HepG2 (cell line): Measurements from ENCODE around the gene USP1. TPM values are rescaled to one million over a fixed set of nuclear protein-coding genes. Genes with fewer than 3 reads are reported as not detected.

ENCODE experiments used
- ARNT ChIP-seq: fragments of 450-650 bp; IDR thresholded peaks from 2 replicates; pipeline ENCODE4 v1.6.1; 2017
- ELF1 ChIP-seq: sonication (generic); formaldehyde crosslinking; IDR thresholded peaks from 2 replicates; pipeline ENCODE4 v1.4.0; 2020; ENCODE audit warnings: missing genetic modification reagents
- KLF9 ChIP-seq: IDR thresholded peaks from 2 replicates; pipeline ENCODE4 v1.6.1; 2016; ENCODE audit warnings: low read depth
- MYNN ChIP-seq: sonication (generic); formaldehyde crosslinking; IDR thresholded peaks from 2 replicates; pipeline ENCODE4 v1.4.0; 2020; ENCODE audit warnings: mild to moderate bottlenecking, low read depth, missing genetic modification reagents
- NFATC3 ChIP-seq: sonication (generic); formaldehyde crosslinking; IDR thresholded peaks from 2 replicates; pipeline ENCODE4 v1.5.1; 2020; ENCODE audit warnings: mild to moderate bottlenecking, missing genetic modification reagents
- NFIC ChIP-seq: IDR thresholded peaks from 2 replicates; pipeline ENCODE4 v1.6.1; 2012; ENCODE audit warnings: mild to moderate bottlenecking, low read length, inconsistent platforms
- POLR2AphosphoS5 ChIP-seq: IDR thresholded peaks from 2 replicates; pipeline ENCODE4 v1.6.1; 2012; ENCODE audit warnings: low read depth, low read length
- RELA ChIP-seq: sonication (generic); formaldehyde crosslinking; IDR thresholded peaks from 2 replicates; pipeline ENCODE4 v1.4.0; 2020; ENCODE audit warnings: missing genetic modification reagents
- RORA ChIP-seq: sonication (generic); formaldehyde crosslinking; IDR thresholded peaks from 2 replicates; pipeline ENCODE4 v1.5.0; 2020; ENCODE audit warnings: mild to moderate bottlenecking, missing genetic modification reagents, moderate library complexity
- SCMH1 ChIP-seq: sonication (generic); formaldehyde crosslinking; IDR thresholded peaks from 2 replicates; pipeline ENCODE4 v1.9.0; 2021; ENCODE audit warnings: missing genetic modification reagents, mild to moderate bottlenecking, borderline replicate concordance
- SRY ChIP-seq: sonication (generic); formaldehyde crosslinking; IDR thresholded peaks from 2 replicates; pipeline ENCODE4 v1.8.0; 2022; ENCODE audit warnings: mild to moderate bottlenecking, missing genetic modification reagents
- TBX3 ChIP-seq: fragments of 450-650 bp; IDR thresholded peaks from 2 replicates; pipeline ENCODE4 v1.6.1; 2017; ENCODE audit warnings: antibody characterized with exemption, mild to moderate bottlenecking, inconsistent platforms, borderline replicate concordance
- TSC22D2 ChIP-seq: sonication (generic); formaldehyde crosslinking; IDR thresholded peaks from 2 replicates; pipeline ENCODE4 v1.5.1; 2020; ENCODE audit warnings: missing genetic modification reagents, mild to moderate bottlenecking, borderline replicate concordance
- YY1 ChIP-seq: IDR thresholded peaks from 2 replicates; pipeline ENCODE4 v1.6.1; 2011; ENCODE audit warnings: low read length, low read depth, moderate library complexity, mild to moderate bottlenecking; ENCODE audit not compliant: insufficient read depth, insufficient replicate concordance
- ZBTB7B ChIP-seq: sonication (generic); formaldehyde crosslinking; IDR thresholded peaks from 2 replicates; pipeline ENCODE4 v1.4.0; 2020; ENCODE audit warnings: missing genetic modification reagents
- ZFP36 ChIP-seq: fragments of 150-350 bp; IDR thresholded peaks from 2 replicates; pipeline ENCODE4 v1.6.1; 2018; ENCODE audit warnings: borderline replicate concordance, low read length, low read depth; ENCODE audit not compliant: partially characterized antibody
- ZNF207 ChIP-seq: fragments of 450-650 bp; IDR thresholded peaks from 2 replicates; pipeline ENCODE4 v1.6.1; 2016; ENCODE audit warnings: antibody characterized with exemption, borderline replicate concordance
- ZNF282 ChIP-seq: fragments of 450-650 bp; IDR thresholded peaks from 2 replicates; pipeline ENCODE4 v1.6.1; 2018; ENCODE audit not compliant: partially characterized antibody
- ZNF337 ChIP-seq: sonication (generic); formaldehyde crosslinking; IDR thresholded peaks from 2 replicates; pipeline ENCODE4 v1.5.1; 2020; ENCODE audit warnings: missing genetic modification reagents, low read depth, mild to moderate bottlenecking, borderline replicate concordance
- ZNF749 ChIP-seq: sonication (generic); formaldehyde crosslinking; IDR thresholded peaks from 2 replicates; pipeline ENCODE4 v1.8.0; 2022; ENCODE audit warnings: mild to moderate bottlenecking, missing genetic modification reagents, moderate library complexity, borderline replicate concordance
- ZNF879 ChIP-seq: sonication (generic); formaldehyde crosslinking; IDR thresholded peaks from 2 replicates; pipeline ENCODE4 v1.8.1; 2023; ENCODE audit warnings: missing genetic modification reagents
- polyA plus RNA-seq, 8 experiments: library from polyadenylated mRNA; depleted of rRNA in 3 of 8; stranded (reverse) in 7 of 8; unstranded in 1 of 8; fragments of >200 nt; fragmentation: Illumina TruSeq in 4 of 8; extraction: Trizol in 4 of 8; gene quantifications; 2 replicates each; pipeline versions ENCODE4 v1.2.1 to v1.2.3, GENCODE V29; 2011 to 2016; ENCODE audit warnings: low read depth in 4 of 8, missing spikeins in 1 of 8, mixed read lengths in 1 of 8; ENCODE audit not compliant: insufficient read depth in 1 of 8
- total RNA-seq, 5 experiments: library from RNA; depleted of rRNA; stranded (reverse); fragments of >200 nt; fragmentation: Illumina TruSeq; extraction: Trizol; gene quantifications; 2 replicates each; pipeline ENCODE4 v1.2.3, GENCODE V29; 2016; ENCODE audit warnings: low read depth in 1 of 5
- TF ChIP-seq, protein P1 (sequence below): IDR thresholded peaks from 2 replicates; pipeline ENCODE4 v1.6.1; 2016; ENCODE audit warnings: low read depth, borderline replicate concordance
- TF ChIP-seq, protein P2 (sequence below): sonication (generic); formaldehyde crosslinking; IDR thresholded peaks from 2 replicates; pipeline ENCODE4 v1.5.1; 2020; ENCODE audit warnings: mild to moderate bottlenecking, missing genetic modification reagents, moderate library complexity
- TF ChIP-seq, protein P3 (sequence below): IDR thresholded peaks from 2 replicates; pipeline ENCODE4 v1.6.1; 2016; ENCODE audit warnings: low read depth, control low read depth
- TF ChIP-seq, protein P4 (sequence below): fragments of 450-650 bp; IDR thresholded peaks from 2 replicates; pipeline ENCODE4 v1.6.1; 2016
- TF ChIP-seq, protein P5 (sequence below): sonication (generic); formaldehyde crosslinking; IDR thresholded peaks from 2 replicates; pipeline ENCODE4 v1.8.1; 2023; ENCODE audit warnings: mild to moderate bottlenecking, missing genetic modification reagents

Gene USP1
- total and polyA plus RNA-seq, 2 of the 13 experiments (the other 11 are each of a cell fraction or from before 2014, with no cell fraction given) = 9.0 to 64.6 TPM

DNA sequence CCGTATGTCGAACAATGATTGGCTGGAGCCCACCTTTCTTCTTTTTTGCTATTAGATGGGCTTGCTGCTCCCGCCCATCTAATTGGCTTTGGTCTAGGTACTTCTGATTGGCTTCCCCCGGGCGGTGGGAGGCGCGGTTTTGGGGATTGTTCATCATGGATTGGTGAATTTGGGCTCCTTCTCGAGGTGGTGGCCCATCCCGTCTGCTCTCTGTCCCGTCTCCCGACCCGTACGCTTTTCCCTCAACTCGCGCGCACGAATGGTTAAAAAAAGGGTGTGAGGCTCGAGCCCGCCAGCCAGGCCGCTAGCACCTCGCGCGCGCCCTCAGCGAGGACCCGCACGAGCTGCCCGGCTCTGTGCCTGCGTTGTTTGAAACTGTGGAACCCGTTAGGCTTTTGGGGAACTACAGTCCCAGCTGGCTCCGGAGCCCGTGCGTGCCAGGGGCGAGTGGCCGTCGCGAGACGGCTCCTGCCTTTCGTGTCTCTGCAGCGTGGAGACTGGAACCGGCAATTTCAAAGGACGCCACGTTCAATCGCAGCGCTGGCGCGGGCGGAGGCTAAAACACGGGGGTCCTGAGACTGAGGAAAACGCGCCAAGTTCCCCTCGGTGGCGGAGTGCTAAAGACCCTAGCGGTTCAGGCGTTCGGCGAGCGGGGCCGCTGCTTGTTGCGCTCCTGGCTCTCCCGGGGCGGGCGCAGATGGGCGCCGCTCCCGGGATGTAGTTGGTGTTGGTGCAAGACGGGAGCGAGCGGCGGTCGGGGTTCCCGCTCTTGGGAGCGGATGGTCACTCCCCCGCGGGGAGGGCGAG is at the start of gene USP1 (continued):
- TF ChIP-seq, protein P1, sequence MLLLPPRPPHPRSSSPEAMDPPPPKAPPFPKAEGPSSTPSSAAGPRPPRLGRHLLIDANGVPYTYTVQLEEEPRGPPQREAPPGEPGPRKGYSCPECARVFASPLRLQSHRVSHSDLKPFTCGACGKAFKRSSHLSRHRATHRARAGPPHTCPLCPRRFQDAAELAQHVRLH = peak; percentile 46; the same call in 1 of the 2 replicates
- TF ChIP-seq, protein P2, sequence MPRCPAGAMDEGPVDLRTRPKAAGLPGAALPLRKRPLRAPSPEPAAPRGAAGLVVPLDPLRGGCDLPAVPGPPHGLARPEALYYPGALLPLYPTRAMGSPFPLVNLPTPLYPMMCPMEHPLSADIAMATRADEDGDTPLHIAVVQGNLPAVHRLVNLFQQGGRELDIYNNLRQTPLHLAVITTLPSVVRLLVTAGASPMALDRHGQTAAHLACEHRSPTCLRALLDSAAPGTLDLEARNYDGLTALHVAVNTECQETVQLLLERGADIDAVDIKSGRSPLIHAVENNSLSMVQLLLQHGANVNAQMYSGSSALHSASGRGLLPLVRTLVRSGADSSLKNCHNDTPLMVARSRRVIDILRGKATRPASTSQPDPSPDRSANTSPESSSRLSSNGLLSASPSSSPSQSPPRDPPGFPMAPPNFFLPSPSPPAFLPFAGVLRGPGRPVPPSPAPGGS (CRISPR knock-in tag) = no peak
- TF ChIP-seq MYNN (no peak), ELF1 (no peak; the same call in 1 of the 2 replicates), ZBTB7B (peak; percentile 73), NFIC (no peak), RELA (CRISPR knock-in tag) (0 out of 2 replicates have a peak, but pooled peaks have one; percentile 74), SCMH1 (CRISPR knock-in tag) (no peak), ZNF749 (CRISPR knock-in tag) (peak; percentile 65; the same call in 1 of the 2 replicates), TBX3 (peak; percentile 91), POLR2AphosphoS5 (peak; percentile 82), TSC22D2 (CRISPR knock-in tag) (peak; percentile 47; the same call in 1 of the 2 replicates), ARNT (no peak), ZNF879 (CRISPR knock-in tag) (no peak), ZNF282 (no peak), KLF9 (CRISPR knock-in tag) (no peak), ZFP36 (no peak), NFATC3 (no peak), YY1 (peak; percentile 30), RORA (CRISPR knock-in tag) (no peak), ZNF207 (no peak), ZNF337 (CRISPR knock-in tag) (no peak), SRY (CRISPR knock-in tag) (peak; percentile 48)
- TF ChIP-seq, protein P3, sequence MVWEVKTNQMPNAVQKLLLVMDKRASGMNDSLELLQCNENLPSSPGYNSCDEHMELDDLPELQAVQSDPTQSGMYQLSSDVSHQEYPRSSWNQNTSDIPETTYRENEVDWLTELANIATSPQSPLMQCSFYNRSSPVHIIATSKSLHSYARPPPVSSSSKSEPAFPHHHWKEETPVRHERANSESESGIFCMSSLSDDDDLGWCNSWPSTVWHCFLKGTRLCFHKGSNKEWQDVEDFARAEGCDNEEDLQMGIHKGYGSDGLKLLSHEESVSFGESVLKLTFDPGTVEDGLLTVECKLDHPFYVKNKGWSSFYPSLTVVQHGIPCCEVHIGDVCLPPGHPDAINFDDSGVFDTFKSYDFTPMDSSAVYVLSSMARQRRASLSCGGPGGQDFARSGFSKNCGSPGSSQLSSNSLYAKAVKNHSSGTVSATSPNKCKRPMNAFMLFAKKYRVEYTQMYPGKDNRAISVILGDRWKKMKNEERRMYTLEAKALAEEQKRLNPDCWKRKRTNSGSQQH (CRISPR knock-in tag) = peak; percentile 17
- TF ChIP-seq, protein P4, sequence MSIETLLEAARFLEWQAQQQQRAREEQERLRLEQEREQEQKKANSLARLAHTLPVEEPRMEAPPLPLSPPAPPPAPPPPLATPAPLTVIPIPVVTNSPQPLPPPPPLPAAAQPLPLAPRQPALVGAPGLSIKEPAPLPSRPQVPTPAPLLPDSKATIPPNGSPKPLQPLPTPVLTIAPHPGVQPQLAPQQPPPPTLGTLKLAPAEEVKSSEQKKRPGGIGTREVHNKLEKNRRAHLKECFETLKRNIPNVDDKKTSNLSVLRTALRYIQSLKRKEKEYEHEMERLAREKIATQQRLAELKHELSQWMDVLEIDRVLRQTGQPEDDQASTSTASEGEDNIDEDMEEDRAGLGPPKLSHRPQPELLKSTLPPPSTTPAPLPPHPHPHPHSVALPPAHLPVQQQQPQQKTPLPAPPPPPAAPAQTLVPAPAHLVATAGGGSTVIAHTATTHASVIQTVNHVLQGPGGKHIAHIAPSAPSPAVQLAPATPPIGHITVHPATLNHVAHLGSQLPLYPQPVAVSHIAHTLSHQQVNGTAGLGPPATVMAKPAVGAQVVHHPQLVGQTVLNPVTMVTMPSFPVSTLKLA = 0 out of 2 replicates have a peak, but pooled peaks have one; percentile 27
- TF ChIP-seq, protein P5, sequence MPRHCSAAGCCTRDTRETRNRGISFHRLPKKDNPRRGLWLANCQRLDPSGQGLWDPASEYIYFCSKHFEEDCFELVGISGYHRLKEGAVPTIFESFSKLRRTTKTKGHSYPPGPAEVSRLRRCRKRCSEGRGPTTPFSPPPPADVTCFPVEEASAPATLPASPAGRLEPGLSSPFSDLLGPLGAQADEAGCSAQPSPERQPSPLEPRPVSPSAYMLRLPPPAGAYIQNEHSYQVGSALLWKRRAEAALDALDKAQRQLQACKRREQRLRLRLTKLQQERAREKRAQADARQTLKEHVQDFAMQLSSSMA (CRISPR knock-in tag) = 0 out of 2 replicates have a peak, but pooled peaks have one; percentile 19
